ENCODE measurements around the gene CARMIL1.

CARMIL1 gene

GRCh38 chr6:25324066-25324762 is 45.0 kb downstream of the CARMIL1 start:
- H3K9me3 Mint-ChIP-seq = no peaks in the 10 kb centered on the region
- no peaks in the 10 kb centered on the region for H3K36me3 Mint-ChIP-seq (ENCODE audit: insufficient read depth)
- H3K27ac Mint-ChIP-seq = no peak overlapping the region
- DNase-seq (no peak), ATAC-seq (replicated peaks) (no peak)
- no peak overlapping the region for H3K4me3 Mint-ChIP-seq
- H3K4me1 Mint-ChIP-seq (ENCODE audit: low read depth in 2 of 2) = peaks cover 0 to 5% of the 10 kb centered on the region in 2 donors
- H3K27me3 Mint-ChIP-seq = peaks cover 0 to 10% of the 10 kb centered on the region in 2 donors

GRCh38 chr6:25326126-25326525 is 47.0 kb downstream of the CARMIL1 start:
- Mint-ChIP-seq H3K4me1 (ENCODE audit: low read depth in 2 of 2) (peaks cover 0 to 11% of the 10 kb centered on the region in 2 donors), H3K36me3 (ENCODE audit: insufficient read depth) (no peaks in the 10 kb centered on the region), H3K4me3 (no peak overlapping the region), H3K27ac (no peak overlapping the region), H3K27me3 (peaks cover 10 to 22% of the 10 kb centered on the region in 2 donors), H3K9me3 (no peaks in the 10 kb centered on the region)
- DNase-seq (no peak), ATAC-seq (replicated peaks) (no peak)

GRCh38 chr6:25326960-25327359 is 47.8 kb downstream of the CARMIL1 start:
- ATAC-seq (replicated peaks) = no peak
- Mint-ChIP-seq H3K27ac (no peak overlapping the region), H3K36me3 (ENCODE audit: insufficient read depth) (no peaks in the 10 kb centered on the region), H3K4me3 (no peak overlapping the region), H3K4me1 (ENCODE audit: low read depth in 2 of 2) (peaks cover 0 to 11% of the 10 kb centered on the region in 2 donors), H3K27me3 (peaks cover 10 to 25% of the 10 kb centered on the region in 2 donors), H3K9me3 (no peaks in the 10 kb centered on the region)
- DNase-seq = no peak

GRCh38 chr6:25327432-25327831 is 48.3 kb downstream of the CARMIL1 start:
- H3K4me3 Mint-ChIP-seq = no peak overlapping the region
- DNase-seq (no peak), ATAC-seq (replicated peaks) (no peak)
- H3K9me3 Mint-ChIP-seq = no peaks in the 10 kb centered on the region
- no peaks in the 10 kb centered on the region for H3K36me3 Mint-ChIP-seq (ENCODE audit: insufficient read depth)
- H3K27me3 Mint-ChIP-seq = peaks cover 10 to 29% of the 10 kb centered on the region in 2 donors
- H3K4me1 Mint-ChIP-seq (ENCODE audit: low read depth in 2 of 2) = peaks cover 0 to 11% of the 10 kb centered on the region in 2 donors
- H3K27ac Mint-ChIP-seq = no peak overlapping the region

- Mint-ChIP-seq H3K9me3 (no peaks in the 10 kb centered on the region), H3K4me3 (no peak overlapping the region)
Measured at GRCh38 chr6:25329161-25329817, 50.1 kb downstream of the CARMIL1 start.

GRCh38 chr6:25329982-25330381 is 50.8 kb downstream of the CARMIL1 start:
- H3K4me1 Mint-ChIP-seq (ENCODE audit: low read depth in 2 of 2) = peaks cover 0 to 7% of the 10 kb centered on the region in 2 donors
- no peak for DNase-seq
- no peak for ATAC-seq (replicated peaks)
- H3K4me3 Mint-ChIP-seq = no peak overlapping the region
- H3K27me3 Mint-ChIP-seq = peaks cover 10 to 28% of the 10 kb centered on the region in 2 donors
- no peaks in the 10 kb centered on the region for H3K9me3 Mint-ChIP-seq
- H3K27ac Mint-ChIP-seq = no peak overlapping the region
- no peaks in the 10 kb centered on the region for H3K36me3 Mint-ChIP-seq (ENCODE audit: insufficient read depth)

More at GRCh38 chr6:25329161-25329817, 50.1 kb downstream of the CARMIL1 start:
- DNase-seq (no peak), ATAC-seq (replicated peaks) (no peak)
- Mint-ChIP-seq H3K27me3 (peaks cover 10 to 30% of the 10 kb centered on the region in 2 donors), H3K27ac (no peak overlapping the region), H3K36me3 (ENCODE audit: insufficient read depth) (no peaks in the 10 kb centered on the region), H3K4me1 (ENCODE audit: low read depth in 2 of 2) (peaks cover 0 to 11% of the 10 kb centered on the region in 2 donors)

GRCh38 chr6:25330796-25331685 is 51.9 kb downstream of the CARMIL1 start:
- no peaks in the 10 kb centered on the region for H3K9me3 Mint-ChIP-seq
- DNase-seq = no peak
- H3K4me1 Mint-ChIP-seq (ENCODE audit: low read depth in 2 of 2) = peaks cover 0 to 8% of the 10 kb centered on the region in 2 donors
- no peak overlapping the region for H3K4me3 Mint-ChIP-seq
- no peak overlapping the region for H3K27ac Mint-ChIP-seq
- ATAC-seq (replicated peaks) = no peak
- no peaks in the 10 kb centered on the region for H3K36me3 Mint-ChIP-seq (ENCODE audit: insufficient read depth)
- H3K27me3 Mint-ChIP-seq = peaks cover 10 to 38% of the 10 kb centered on the region in 2 donors

GRCh38 chr6:25332165-25332564 is 53.0 kb downstream of the CARMIL1 start:
- Mint-ChIP-seq H3K9me3 (no peaks in the 10 kb centered on the region), H3K27ac (no peak overlapping the region), H3K4me1 (ENCODE audit: low read depth in 2 of 2) (peaks cover 0 to 9% of the 10 kb centered on the region in 2 donors), H3K36me3 (ENCODE audit: insufficient read depth) (no peaks in the 10 kb centered on the region), H3K27me3 (peaks cover 10 to 43% of the 10 kb centered on the region in 2 donors), H3K4me3 (no peak overlapping the region)
- no peak for DNase-seq
- no peak for ATAC-seq (replicated peaks)

GRCh38 chr6:25332655-25333071 is 53.5 kb downstream of the CARMIL1 start:
- Mint-ChIP-seq H3K27ac (no peak overlapping the region), H3K9me3 (no peaks in the 10 kb centered on the region), H3K4me3 (no peak overlapping the region), H3K27me3 (peaks cover 10 to 43% of the 10 kb centered on the region in 2 donors), H3K4me1 (ENCODE audit: low read depth in 2 of 2) (peaks cover 0 to 9% of the 10 kb centered on the region in 2 donors), H3K36me3 (ENCODE audit: insufficient read depth) (no peaks in the 10 kb centered on the region)
- ATAC-seq (replicated peaks) (no peak), DNase-seq (no peak)

- Mint-ChIP-seq H3K4me3 (no peak overlapping the region), H3K27ac (no peak overlapping the region), H3K27me3 (peaks cover 10 to 43% of the 10 kb centered on the region in 2 donors), H3K36me3 (ENCODE audit: insufficient read depth) (no peaks in the 10 kb centered on the region), H3K9me3 (no peaks in the 10 kb centered on the region), H3K4me1 (ENCODE audit: low read depth in 2 of 2) (peaks cover 0 to 9% of the 10 kb centered on the region in 2 donors)
- no peak for ATAC-seq (replicated peaks)
- no peak for DNase-seq
Measured at GRCh38 chr6:25333471-25333870, 54.3 kb downstream of the CARMIL1 start.

GRCh38 chr6:25334793-25335192 is 55.6 kb downstream of the CARMIL1 start:
- DNase-seq (no peak), ATAC-seq (replicated peaks) (no peak)
- no peak overlapping the region for H3K27ac Mint-ChIP-seq
- H3K9me3 Mint-ChIP-seq = no peaks in the 10 kb centered on the region
- H3K36me3 Mint-ChIP-seq (ENCODE audit: insufficient read depth) = no peaks in the 10 kb centered on the region
- H3K27me3 Mint-ChIP-seq = peaks cover 7 to 46% of the 10 kb centered on the region in 2 donors
- no peak overlapping the region for H3K4me3 Mint-ChIP-seq
- peaks cover 0 to 7% of the 10 kb centered on the region in 2 donors for H3K4me1 Mint-ChIP-seq (ENCODE audit: low read depth in 2 of 2)

- H3K4me1 Mint-ChIP-seq (ENCODE audit: low read depth in 2 of 2) = peaks cover 0 to 3% of the 10 kb centered on the region in 2 donors
- peaks cover 0 to 47% of the 10 kb centered on the region in 2 donors for H3K27me3 Mint-ChIP-seq
- H3K36me3 Mint-ChIP-seq (ENCODE audit: insufficient read depth) = no peaks in the 10 kb centered on the region
- no peak overlapping the region for H3K4me3 Mint-ChIP-seq
- no peak for ATAC-seq (replicated peaks)
- no peaks in the 10 kb centered on the region for H3K9me3 Mint-ChIP-seq
- no peak overlapping the region for H3K27ac Mint-ChIP-seq
- no peak for DNase-seq
Measured at GRCh38 chr6:25336996-25337395, 57.8 kb downstream of the CARMIL1 start.

- Mint-ChIP-seq H3K27me3 (peaks cover 0 to 42% of the 10 kb centered on the region in 2 donors), H3K4me1 (ENCODE audit: low read depth in 2 of 2) (peaks cover 0 to 3% of the 10 kb centered on the region in 2 donors)
Measured at GRCh38 chr6:25337431-25337830, 58.3 kb downstream of the CARMIL1 start.

More at GRCh38 chr6:25337431-25337830, 58.3 kb downstream of the CARMIL1 start:
- Mint-ChIP-seq H3K36me3 (ENCODE audit: insufficient read depth) (no peaks in the 10 kb centered on the region), H3K9me3 (no peaks in the 10 kb centered on the region), H3K27ac (no peak overlapping the region), H3K4me3 (no peak overlapping the region)
- no peak for DNase-seq
- no peak for ATAC-seq (replicated peaks)
